Endothelial cell of umbilical vein (primary cell): ENCODE results near the gene C1QA. TPM values are rescaled to one million over a fixed set of nuclear protein-coding genes. Genes with fewer than 3 reads are reported as not detected.

Source experiments
- BruUV-seq: library from RNA; stranded (reverse); fragments of 400-500 nt; replicated peaks from 2 replicates; lab custom pipeline; 2021; lab: Mats Ljungman, UMichigan
- CTCF ChIA-PET: fragments of 300-600, 350-600 bp; sonication (Branson Sonifier 250); formaldehyde crosslinking; loops from one replicate; lab custom pipeline; 2021; ENCODE audit warnings: antibody characterized with exemption, inconsistent platforms; lab: Charles Lee
- POLR2A ChIA-PET: fragments of 300-600, 350-600 bp; sonication (Branson Sonifier 250); formaldehyde crosslinking; loops from one replicate; lab custom pipeline; 2021; ENCODE audit warnings: antibody characterized with exemption, inconsistent platforms; lab: Charles Lee
- DNase-seq: peaks from one replicate; pipeline ENCODE4 v3.0.0-alpha.2; 2011; ENCODE audit warnings: low read depth, low spot score
- FAIRE-seq: peaks from 2 replicates; lab custom pipeline; 2011; peaks lifted over from hg19 to GRCh38; lab: Jason Lieb, UNC
- H2AFZ ChIP-seq: 2 replicates; pipeline ENCODE4 v1.6.0; 2012; ENCODE audit warnings: low read depth, low read length, control low read depth, inconsistent platforms
- H3K27ac ChIP-seq: 2 replicates; pipeline ENCODE4 v1.5.1; 2011; ENCODE audit warnings: low read depth, mild to moderate bottlenecking, control low read depth, low read length, moderate library complexity; ENCODE audit not compliant: insufficient read depth
- H3K27me3 ChIP-seq, 2 experiments: 2 replicates each; pipeline versions ENCODE4 v1.6.0 to v1.6.1; 2011; ENCODE audit warnings: low read length in 2 of 2, mixed read lengths in 1 of 2; ENCODE audit not compliant: control insufficient read depth in 2 of 2, insufficient read depth in 2 of 2
- H3K36me3 ChIP-seq, 2 experiments: 2 replicates in 1 of 2; 3 replicates in 1 of 2; pipeline ENCODE4 v1.5.1; 2011; ENCODE audit warnings: low read length in 2 of 2, mild to moderate bottlenecking in 1 of 2, moderate library complexity in 1 of 2; ENCODE audit not compliant: control insufficient read depth in 2 of 2, insufficient read depth in 2 of 2; ENCODE audit errors: extremely low read depth in 1 of 2
- H3K4me1 ChIP-seq: 3 replicates; pipeline ENCODE4 v1.5.1; 2011; ENCODE audit warnings: mild to moderate bottlenecking, low read length; ENCODE audit not compliant: control insufficient read depth, insufficient read depth; ENCODE audit errors: extremely low read depth
- H3K4me2 ChIP-seq: 2 replicates; pipeline ENCODE4 v1.6.1; 2011; ENCODE audit warnings: low read length, control low read depth, mixed read lengths; ENCODE audit not compliant: insufficient read depth
- H3K4me3 ChIP-seq, 3 experiments: fragments of 200-600 bp in 1 of 3; sonication (generic), shearing (Covaris generic) in 1 of 3; replicated peaks in 1 of 3; 2 replicates each; pipeline ENCODE4 v1.5.1; 2011 to 2016; ENCODE audit warnings: control low read depth in 3 of 3, low read length in 3 of 3, mild to moderate bottlenecking in 2 of 3, inconsistent platforms in 1 of 3, low read depth in 1 of 3, moderate library complexity in 1 of 3; ENCODE audit not compliant: insufficient read depth in 1 of 3
- H3K79me2 ChIP-seq: 2 replicates; pipeline ENCODE4 v1.6.0; 2012; ENCODE audit warnings: low read length, inconsistent platforms; ENCODE audit not compliant: control insufficient read depth, insufficient read depth
- H3K9ac ChIP-seq: replicated peaks from 2 replicates; pipeline ENCODE3; 2011; ENCODE audit warnings: low read length, control low read depth; ENCODE audit not compliant: insufficient read depth; ENCODE audit errors: extremely low read depth
- H3K9me1 ChIP-seq: replicated peaks from 3 replicates; pipeline ENCODE4 v1.6.0; 2011; ENCODE audit warnings: mild to moderate bottlenecking, low read length; ENCODE audit not compliant: control insufficient read depth, insufficient read depth; ENCODE audit errors: extremely low read depth
- H3K9me3 ChIP-seq: replicated peaks from 2 replicates; pipeline ENCODE4 v1.5.1; 2012; ENCODE audit warnings: low read length, inconsistent platforms; ENCODE audit not compliant: control insufficient read depth, insufficient read depth
- H4K20me1 ChIP-seq: replicated peaks from 2 replicates; pipeline ENCODE3; 2011; ENCODE audit warnings: mild to moderate bottlenecking, low read length; ENCODE audit not compliant: control insufficient read depth, insufficient read depth; ENCODE audit errors: extremely low read depth
- EZH2 ChIP-seq: IDR thresholded peaks from 2 replicates; pipeline ENCODE4 v1.6.1; 2012; ENCODE audit warnings: borderline replicate concordance, low read depth, mild to moderate bottlenecking, moderate library complexity, low read length, inconsistent platforms; ENCODE audit not compliant: severe bottlenecking
- FOS ChIP-seq: IDR thresholded peaks from 2 replicates; pipeline ENCODE4 v1.6.1; 2011; ENCODE audit warnings: mild to moderate bottlenecking, low read length, moderate library complexity, borderline replicate concordance; ENCODE audit not compliant: insufficient read depth
- GATA2 ChIP-seq: IDR thresholded peaks from 2 replicates; pipeline ENCODE4 v1.7.0; 2011; ENCODE audit warnings: low read depth, mild to moderate bottlenecking, moderate library complexity, mixed read lengths, low read length; ENCODE audit not compliant: insufficient read length, insufficient read depth
- JUN ChIP-seq: IDR thresholded peaks from 2 replicates; pipeline ENCODE4 v1.6.1; 2011; ENCODE audit warnings: borderline replicate concordance, low read depth; ENCODE audit not compliant: insufficient read length, insufficient read depth
- MYC ChIP-seq: IDR thresholded peaks from one replicate; pipeline ENCODE4 v1.6.1; 2011; ENCODE audit warnings: mild to moderate bottlenecking, low read depth, low read length
- POLR2A ChIP-seq: IDR thresholded peaks from 2 replicates; pipeline ENCODE4 v1.6.1; 2012; ENCODE audit warnings: low read depth, mild to moderate bottlenecking, control low read depth, low read length
- POLR2AphosphoS5 ChIP-seq: IDR thresholded peaks from 2 replicates; pipeline ENCODE4 v1.6.1; 2012; ENCODE audit warnings: low read depth, mild to moderate bottlenecking, control low read depth, low read length, moderate library complexity; ENCODE audit not compliant: insufficient read depth
- dilution Hi-C: fragments of 300-500 bp; cut with MboI; formaldehyde crosslinking; loops from one replicate; pipeline ENCODE4 v1.15.0; 2019; ENCODE audit warnings: low sequenced_read_pairs; ENCODE audit not compliant: extremely low pct_ligation_motif_present
- intact Hi-C: fragments of 100-400 bp; cut with micrococcal nuclease; formaldehyde crosslinking; loops from one replicate; pipeline ENCODE4 v1.10.0; 2022
- polyA plus RNA-seq, 4 experiments: library from polyadenylated mRNA; depleted of rRNA in 3 of 4; stranded (reverse) in 3 of 4; unstranded in 1 of 4; fragments of >200 nt; gene quantifications; 2 replicates each; pipeline versions ENCODE4 v1.2.1 to v1.2.3, GENCODE V29; 2011 to 2012; ENCODE audit warnings: missing spikeins in 1 of 4
- total RNA-seq: library from RNA; stranded (reverse); gene quantifications from 2 replicates; pipeline ENCODE4 v1.2.3, GENCODE V29; 2021
- TF ChIP-seq, protein P1 (sequence below), 2 donors: IDR thresholded peaks; 1 replicate in 1 of 2; 2 replicates in 1 of 2; pipeline ENCODE4 v1.5.1; 2011; ENCODE audit warnings: low read length in 2 of 2, mild to moderate bottlenecking in 2 of 2, moderate library complexity in 2 of 2, control low read depth in 1 of 2, inconsistent platforms in 1 of 2, low read depth in 1 of 2; ENCODE audit not compliant: insufficient read depth in 1 of 2; ENCODE audit errors: extremely low read depth in 1 of 2
- TF ChIP-seq, protein P2 (sequence below): IDR thresholded peaks from 2 replicates; pipeline ENCODE4 v1.6.1; 2011; ENCODE audit not compliant: insufficient read depth, insufficient read length

Gene C1QA
- total and polyA plus RNA-seq, 2 donors (not counting 3 experiments of a cell fraction or from before 2014, with no cell fraction given), result not detected

DNA sequence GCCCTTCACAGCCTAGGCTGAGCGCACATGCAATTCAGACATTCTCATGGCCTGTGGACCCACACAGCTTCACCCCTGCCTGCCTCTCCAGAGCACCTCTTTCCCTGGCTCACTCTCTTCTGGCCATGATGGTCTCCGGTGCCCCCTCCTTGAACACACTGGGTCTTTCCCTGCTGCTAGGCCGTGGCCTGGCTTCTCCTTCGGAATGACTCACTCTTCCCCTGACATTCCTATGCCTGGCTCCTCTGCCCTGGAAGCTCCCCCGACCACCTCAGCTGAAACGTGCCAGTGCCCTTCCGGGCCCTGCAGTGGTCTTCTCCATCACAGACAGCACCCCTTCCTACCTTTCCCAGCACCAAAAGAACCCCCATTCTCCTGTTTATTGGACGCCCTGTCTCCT is 44.9 kb upstream of the C1QA start:
- H3K4me2 ChIP-seq, result no peak overlapping the region
- intact Hi-C loops (no loop called here), dilution Hi-C loops (no loop called here)
- POLR2A ChIA-PET, result no interaction called here
- no peaks in the 10 kb centered on the region for H3K79me2 ChIP-seq
- H4K20me1 ChIP-seq, result no peaks in the 10 kb centered on the region
- no peaks in the 10 kb centered on the region for H3K36me3 ChIP-seq
- H3K4me1 ChIP-seq, result no peaks in the 10 kb centered on the region
- no TSS peak for BruUV-seq
- CTCF ChIA-PET, result interaction anchor here (1.4 kb wide), 1 partner anchor 20 kb away, joined by 4 read pairs; no protein-coding TSS in a partner anchor
- H3K9me1 ChIP-seq, result no peaks in the 10 kb centered on the region
- no peak overlapping the region for H3K27ac ChIP-seq
- H3K27me3 ChIP-seq, result peaks cover 2 to 8% of the 10 kb centered on the region in 2 experiments
- no peaks in the 10 kb centered on the region for H3K9me3 ChIP-seq
- DNase-seq (no peak), FAIRE-seq (no peak)
- H2AFZ ChIP-seq, result no peak overlapping the region
- H3K4me3 ChIP-seq, result no peak overlapping the region
- TF ChIP-seq, protein P1, sequence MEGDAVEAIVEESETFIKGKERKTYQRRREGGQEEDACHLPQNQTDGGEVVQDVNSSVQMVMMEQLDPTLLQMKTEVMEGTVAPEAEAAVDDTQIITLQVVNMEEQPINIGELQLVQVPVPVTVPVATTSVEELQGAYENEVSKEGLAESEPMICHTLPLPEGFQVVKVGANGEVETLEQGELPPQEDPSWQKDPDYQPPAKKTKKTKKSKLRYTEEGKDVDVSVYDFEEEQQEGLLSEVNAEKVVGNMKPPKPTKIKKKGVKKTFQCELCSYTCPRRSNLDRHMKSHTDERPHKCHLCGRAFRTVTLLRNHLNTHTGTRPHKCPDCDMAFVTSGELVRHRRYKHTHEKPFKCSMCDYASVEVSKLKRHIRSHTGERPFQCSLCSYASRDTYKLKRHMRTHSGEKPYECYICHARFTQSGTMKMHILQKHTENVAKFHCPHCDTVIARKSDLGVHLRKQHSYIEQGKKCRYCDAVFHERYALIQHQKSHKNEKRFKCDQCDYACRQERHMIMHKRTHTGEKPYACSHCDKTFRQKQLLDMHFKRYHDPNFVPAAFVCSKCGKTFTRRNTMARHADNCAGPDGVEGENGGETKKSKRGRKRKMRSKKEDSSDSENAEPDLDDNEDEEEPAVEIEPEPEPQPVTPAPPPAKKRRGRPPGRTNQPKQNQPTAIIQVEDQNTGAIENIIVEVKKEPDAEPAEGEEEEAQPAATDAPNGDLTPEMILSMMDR (IDR thresholded peaks at IDR 0.05; ENCODE audit: extremely low read depth in 1 of 2, insufficient read depth in 1 of 2, low read depth in 1 of 2, low read length in 2 of 2), result no peak
- TF ChIP-seq MYC (no peak), POLR2A (no peak), POLR2AphosphoS5 (no peak), JUN (no peak), FOS (no peak)
- no peak overlapping the region for H3K9ac ChIP-seq

DNA sequence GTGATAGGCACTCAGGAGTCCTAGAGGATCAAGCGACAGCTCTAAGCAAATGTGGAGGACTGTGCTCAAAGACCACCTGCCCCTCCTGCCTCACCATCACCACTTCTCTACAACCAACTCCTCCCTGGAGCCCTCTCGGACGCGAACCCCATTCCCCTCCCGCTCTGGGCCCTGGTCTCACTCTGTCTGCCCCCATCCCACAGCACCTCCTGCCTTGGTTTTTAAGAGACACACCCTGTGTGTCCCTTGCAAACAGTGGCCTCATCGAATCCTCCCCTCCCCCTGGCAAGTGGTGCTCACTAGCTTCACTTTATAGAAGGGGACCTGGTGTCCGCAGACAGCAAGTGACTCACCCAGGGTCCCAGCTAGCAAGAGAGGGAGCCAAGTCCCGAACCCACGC is 44.4 kb upstream of the C1QA start:
- H3K27me3 ChIP-seq, result peaks cover 2 to 8% of the 10 kb centered on the region in 2 experiments
- ChIA-PET CTCF (interaction anchor here (1.4 kb wide), 1 partner anchor 19 kb away, joined by 4 read pairs; no protein-coding TSS in a partner anchor), POLR2A (no interaction called here)
- H3K9me3 ChIP-seq, result no peaks in the 10 kb centered on the region
- H3K79me2 ChIP-seq, result no peaks in the 10 kb centered on the region
- H3K36me3 ChIP-seq, result no peaks in the 10 kb centered on the region
- TF ChIP-seq FOS, result no peak
- no peak for TF ChIP-seq EZH2
- TF ChIP-seq, protein P1 (IDR thresholded peaks at IDR 0.05; ENCODE audit: extremely low read depth in 1 of 2, insufficient read depth in 1 of 2, low read depth in 1 of 2, low read length in 2 of 2), result no peak
- TF ChIP-seq GATA2, result no peak
- TF ChIP-seq POLR2AphosphoS5, result no peak
- TF ChIP-seq JUN, result no peak
- TF ChIP-seq MYC, result no peak
- no peak for TF ChIP-seq POLR2A
- TF ChIP-seq, protein P2, sequence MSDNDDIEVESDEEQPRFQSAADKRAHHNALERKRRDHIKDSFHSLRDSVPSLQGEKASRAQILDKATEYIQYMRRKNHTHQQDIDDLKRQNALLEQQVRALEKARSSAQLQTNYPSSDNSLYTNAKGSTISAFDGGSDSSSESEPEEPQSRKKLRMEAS, result no peak
- no peak overlapping the region for H2AFZ ChIP-seq
- H3K4me2 ChIP-seq, result no peak overlapping the region
- H3K4me1 ChIP-seq, result no peaks in the 10 kb centered on the region
- no peaks in the 10 kb centered on the region for H4K20me1 ChIP-seq
- H3K9ac ChIP-seq, result no peak overlapping the region
- H3K27ac ChIP-seq, result no peak overlapping the region
- no peak overlapping the region for H3K4me3 ChIP-seq
- FAIRE-seq (no peak), DNase-seq (no peak)
- dilution Hi-C loops, result no loop called here
- intact Hi-C loops, result no loop called here
- no TSS peak for BruUV-seq
- H3K9me1 ChIP-seq, result no peaks in the 10 kb centered on the region
